A673 (cell line): Measurements from ENCODE around the gene EMID1. TPM values are rescaled to one million over a fixed set of nuclear protein-coding genes. Genes with fewer than 3 reads are reported as not detected.

Source experiments
- BruUV-seq: library from RNA; stranded (reverse); fragments of 400-500 nt; replicated peaks from 2 replicates; lab custom pipeline; 2021; lab: Mats Ljungman, UMichigan
- CTCF ChIA-PET: fragments of 300-600 bp; sonication (Branson Sonifier 250); formaldehyde crosslinking; loops from one replicate; lab custom pipeline; 2022; ENCODE audit warnings: antibody characterized with exemption; lab: Charles Lee
- POLR2A ChIA-PET: fragments of 300-600 bp; sonication (Branson Sonifier 250); formaldehyde crosslinking; loops from one replicate; lab custom pipeline; 2022; ENCODE audit warnings: antibody characterized with exemption; ENCODE audit not compliant: low non-redundant PET; lab: Charles Lee
- DNase-seq: peaks from one replicate; pipeline ENCODE4 v3.0.0-alpha.2; 2015; ENCODE audit warnings: low spot score
- H3K27ac ChIP-seq: fragments of 200-600 bp; sonication (generic); 2 replicates; pipeline ENCODE4 v1.5.1; 2016; ENCODE audit warnings: mixed run types, low read depth, mild to moderate bottlenecking, mixed read lengths, antibody characterized with exemption, low read length; ENCODE audit not compliant: poor library complexity, severe bottlenecking
- H3K27me3 ChIP-seq: fragments of 200-600 bp; sonication (generic); replicated peaks from 2 replicates; pipeline ENCODE4 v1.6.1; 2017; ENCODE audit warnings: mixed run types, low read depth, mild to moderate bottlenecking, mixed read lengths, antibody characterized with exemption, low read length; ENCODE audit not compliant: insufficient read depth, poor library complexity
- H3K36me3 ChIP-seq: fragments of 200-600 bp; sonication (generic); 2 replicates; pipeline ENCODE4 v1.6.1; 2016; ENCODE audit warnings: mixed run types, mild to moderate bottlenecking, mixed read lengths, antibody characterized with exemption, low read length; ENCODE audit not compliant: insufficient read depth, poor library complexity, severe bottlenecking
- H3K4me1 ChIP-seq: fragments of 200-600 bp; sonication (generic); 2 replicates; pipeline ENCODE4 v1.6.1; 2017; ENCODE audit warnings: mixed run types, mild to moderate bottlenecking, mixed read lengths, antibody characterized with exemption, low read length; ENCODE audit not compliant: insufficient read depth, poor library complexity, severe bottlenecking
- H3K4me3 ChIP-seq: fragments of 200-600 bp; sonication (generic); 2 replicates; pipeline ENCODE4 v1.5.1; 2016; ENCODE audit warnings: low read depth, mixed run types, mild to moderate bottlenecking, mixed read lengths, low read length; ENCODE audit not compliant: poor library complexity, severe bottlenecking
- H3K9me3 ChIP-seq: fragments of 200-600 bp; sonication (generic); 2 replicates; pipeline ENCODE4 v1.6.1; 2016; ENCODE audit warnings: mixed run types, low read depth, mild to moderate bottlenecking, mixed read lengths, antibody characterized with exemption, low read length; ENCODE audit not compliant: poor library complexity, severe bottlenecking
- EZH2 ChIP-seq: fragments of 200-600 bp; sonication (generic); IDR thresholded peaks from 2 replicates; pipeline ENCODE4 v1.6.1; 2017; ENCODE audit warnings: borderline replicate concordance, low read depth, mild to moderate bottlenecking, mixed read lengths, antibody characterized with exemption, low read length; ENCODE audit not compliant: poor library complexity, severe bottlenecking
- intact Hi-C: fragments of 100-400 bp; cut with micrococcal nuclease; formaldehyde crosslinking; loops from one replicate; pipeline ENCODE4 v1.10.0; 2022; ENCODE audit not compliant: unreplicated experiment
- total RNA-seq: library from RNA; stranded (reverse); gene quantifications from 2 replicates; pipeline ENCODE4 v1.2.3, GENCODE V29; 2021
- TF ChIP-seq, protein P1 (sequence below): fragments of 300-800, 200-600 bp; sonication (generic); conservative IDR thresholded peaks from 2 replicates; pipeline ENCODE4 v1.5.1; 2017; ENCODE audit warnings: low read depth, mild to moderate bottlenecking, antibody characterized with exemption, low read length, moderate library complexity, mixed read lengths

The EMID1 gene
- total RNA-seq, 1 experiment from 2014 or later = not detected

GRCh38 chr22:29175312-29175835 lies 30.3 kb upstream of the EMID1 start:
- H3K4me1 ChIP-seq = no peaks in the 10 kb centered on the region
- no TSS peak for BruUV-seq
- ChIA-PET CTCF (no interaction called here), POLR2A (no interaction called here)
- no peaks in the 10 kb centered on the region for H3K27me3 ChIP-seq
- H3K9me3 ChIP-seq = no peaks in the 10 kb centered on the region
- no peak overlapping the region for H3K4me3 ChIP-seq
- intact Hi-C loops = no loop called here
- TF ChIP-seq EZH2 = no peak
- TF ChIP-seq, protein P1, sequence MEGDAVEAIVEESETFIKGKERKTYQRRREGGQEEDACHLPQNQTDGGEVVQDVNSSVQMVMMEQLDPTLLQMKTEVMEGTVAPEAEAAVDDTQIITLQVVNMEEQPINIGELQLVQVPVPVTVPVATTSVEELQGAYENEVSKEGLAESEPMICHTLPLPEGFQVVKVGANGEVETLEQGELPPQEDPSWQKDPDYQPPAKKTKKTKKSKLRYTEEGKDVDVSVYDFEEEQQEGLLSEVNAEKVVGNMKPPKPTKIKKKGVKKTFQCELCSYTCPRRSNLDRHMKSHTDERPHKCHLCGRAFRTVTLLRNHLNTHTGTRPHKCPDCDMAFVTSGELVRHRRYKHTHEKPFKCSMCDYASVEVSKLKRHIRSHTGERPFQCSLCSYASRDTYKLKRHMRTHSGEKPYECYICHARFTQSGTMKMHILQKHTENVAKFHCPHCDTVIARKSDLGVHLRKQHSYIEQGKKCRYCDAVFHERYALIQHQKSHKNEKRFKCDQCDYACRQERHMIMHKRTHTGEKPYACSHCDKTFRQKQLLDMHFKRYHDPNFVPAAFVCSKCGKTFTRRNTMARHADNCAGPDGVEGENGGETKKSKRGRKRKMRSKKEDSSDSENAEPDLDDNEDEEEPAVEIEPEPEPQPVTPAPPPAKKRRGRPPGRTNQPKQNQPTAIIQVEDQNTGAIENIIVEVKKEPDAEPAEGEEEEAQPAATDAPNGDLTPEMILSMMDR = no peak
- no peak overlapping the region for H3K27ac ChIP-seq
- H3K36me3 ChIP-seq = no peaks in the 10 kb centered on the region
- no peak for DNase-seq

DNA sequence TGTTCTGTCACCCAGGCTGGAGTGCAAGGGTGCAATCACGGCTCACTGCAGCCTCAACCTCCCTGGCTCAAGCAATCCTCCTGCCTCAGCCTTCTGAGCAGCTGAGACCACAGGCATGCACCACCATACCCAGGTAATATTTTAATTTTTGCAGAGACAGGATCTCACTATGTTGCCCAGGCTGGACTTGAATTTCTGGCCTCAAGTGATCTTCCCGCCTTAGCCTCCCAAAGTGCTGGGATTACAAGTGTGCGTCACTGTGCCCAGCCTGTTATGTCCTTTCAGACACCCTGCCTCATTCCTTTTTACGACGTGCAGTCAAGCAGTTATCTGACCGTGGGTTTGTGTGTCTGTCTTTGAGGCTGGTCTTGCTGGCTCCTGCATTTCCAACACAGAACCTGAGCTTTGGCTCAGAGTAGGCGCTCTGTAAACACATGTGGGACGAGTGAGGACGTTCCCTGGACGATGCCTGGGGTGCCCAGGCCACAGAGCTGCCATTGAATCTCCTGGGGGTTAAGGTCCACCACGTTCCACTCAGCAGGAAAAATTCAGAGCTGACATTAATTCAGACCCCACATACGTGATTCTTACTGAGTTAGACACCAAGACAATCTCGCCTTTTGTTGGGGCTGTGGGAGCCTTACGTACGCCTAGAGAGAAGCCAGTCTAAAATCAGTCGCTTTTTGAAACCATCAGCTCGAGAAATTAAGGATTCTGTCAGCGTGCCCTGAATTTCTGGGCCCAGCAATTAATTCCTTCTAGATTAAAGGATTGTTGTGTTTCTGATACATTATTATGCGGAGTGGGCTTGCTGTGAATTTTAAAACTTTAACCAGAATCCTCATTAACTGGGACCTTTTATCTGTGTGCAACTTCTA lies 21.5 kb upstream of the EMID1 start:
- no peaks in the 10 kb centered on the region for H3K9me3 ChIP-seq
- intact Hi-C loops = no loop called here
- H3K27me3 ChIP-seq = no peaks in the 10 kb centered on the region
- H3K36me3 ChIP-seq = no peaks in the 10 kb centered on the region
- no peaks in the 10 kb centered on the region for H3K4me1 ChIP-seq
- no peak for DNase-seq
- TF ChIP-seq, protein P1 = no peak
- TF ChIP-seq EZH2 = no peak
- no peak overlapping the region for H3K27ac ChIP-seq
- ChIA-PET CTCF (no interaction called here), POLR2A (no interaction called here)
- BruUV-seq = no TSS peak
- H3K4me3 ChIP-seq = no peak overlapping the region

- no peaks in the 10 kb centered on the region for H3K4me1 ChIP-seq
- no TSS peak for BruUV-seq
- intact Hi-C loops = no loop called here
- no peaks in the 10 kb centered on the region for H3K36me3 ChIP-seq
- DNase-seq = no peak
- TF ChIP-seq EZH2 = no peak
- TF ChIP-seq, protein P1 = no peak
- POLR2A ChIA-PET = no interaction called here
- no peaks in the 10 kb centered on the region for H3K27me3 ChIP-seq
- H3K27ac ChIP-seq = no peak overlapping the region
- no peak overlapping the region for H3K4me3 ChIP-seq
- CTCF ChIA-PET = interaction anchor here (0.6 kb wide), 1 partner anchor 32 kb away, joined by 3 read pairs; no protein-coding TSS in a partner anchor
- no peaks in the 10 kb centered on the region for H3K9me3 ChIP-seq
These were observed 20.7 kb upstream of the EMID1 start for GRCh38 chr22:29184849-29185490.
